HEK293T (cell line): ENCODE data around the gene AKR1C2.
"Not testable (repeated sequence)": the region's sequence is repeated elsewhere in the genome, so short reads cannot be mapped to it uniquely, and the experiment has no call there.

Experiments used
- ELF4 ChIP-seq: fragments of 450-650 bp; IDR thresholded peaks from 2 replicates; pipeline ENCODE4 v1.6.1; 2017; ENCODE audit warnings: antibody characterized with exemption
- FOXK2 ChIP-seq: fragments of 450-650 bp; IDR thresholded peaks from 2 replicates; pipeline ENCODE4 v1.6.1; 2016; ENCODE audit warnings: mild to moderate bottlenecking
- FOXM1 ChIP-seq: fragments of 450-650 bp; IDR thresholded peaks from 2 replicates; pipeline ENCODE4 v1.6.1; 2017; ENCODE audit warnings: mild to moderate bottlenecking, borderline replicate concordance
- LEF1 ChIP-seq: fragments of 450-650 bp; IDR thresholded peaks from 2 replicates; pipeline ENCODE4 v1.6.1; 2017; ENCODE audit warnings: mild to moderate bottlenecking, borderline replicate concordance
- SP1 ChIP-seq: fragments of 450-650 bp; IDR thresholded peaks from 2 replicates; pipeline ENCODE4 v1.6.1; 2017
- TARDBP ChIP-seq: fragments of 450-650 bp; IDR thresholded peaks from 2 replicates; pipeline ENCODE4 v1.6.1; 2016

- not testable (repeated sequence) for TF ChIP-seq LEF1, FOXM1, FOXK2, TARDBP, SP1, ELF4
These were observed 28.8 kb upstream of the AKR1C2 start for GRCh38 chr10:5032444-5032843.
